WTC11 (cell line): ENCODE data around the gene DYSF. TPM values are rescaled to one million over a fixed set of nuclear protein-coding genes. Genes with fewer than 3 reads are reported as not detected.

Experiments used
- ATAC-seq: fragments of 200-7000 bp; cut with Tn5 transposase; 2 replicates; pipeline ENCODE4 v1.10.0; 2021; ENCODE audit warnings: mild to moderate bottlenecking, moderate library complexity
- CTCF ChIA-PET: fragments of 300-600 bp; sonication (Branson Sonifier 250); formaldehyde crosslinking; loops from one replicate; lab custom pipeline; 2021; ENCODE audit warnings: antibody characterized with exemption; lab: Charles Lee
- POLR2A ChIA-PET: fragments of 350-600 bp; sonication (Branson Sonifier 250); formaldehyde crosslinking; loops from one replicate; lab custom pipeline; 2021; ENCODE audit warnings: antibody characterized with exemption; lab: Charles Lee
- DNase-seq: peaks from one replicate; pipeline ENCODE4 v3.0.0; 2021; ENCODE audit warnings: low spot score
- H3K27ac Mint-ChIP-seq: 2 replicates; pipeline ENCODE4 v1.8.0; 2021; ENCODE audit warnings: mixed read lengths
- H3K27me3 Mint-ChIP-seq: 2 replicates; pipeline ENCODE4 v1.8.0; 2021; ENCODE audit warnings: low read depth, mild to moderate bottlenecking, moderate library complexity, mixed read lengths
- H3K36me3 Mint-ChIP-seq: 2 replicates; pipeline ENCODE4 v1.8.0; 2021; ENCODE audit warnings: mixed read lengths
- H3K4me1 Mint-ChIP-seq: 2 replicates; pipeline ENCODE4 v1.8.0; 2022; ENCODE audit warnings: mixed read lengths
- H3K4me3 Mint-ChIP-seq: 2 replicates; pipeline ENCODE4 v1.8.0; 2021; ENCODE audit warnings: mild to moderate bottlenecking, moderate library complexity, mixed read lengths
- H3K9me3 Mint-ChIP-seq: 2 replicates; pipeline ENCODE4 v1.8.0; 2021; ENCODE audit warnings: mixed read lengths
- ATF1 ChIP-seq: sonication (generic); formaldehyde crosslinking; IDR thresholded peaks from 2 replicates; pipeline ENCODE4 v1.8.1; 2023; ENCODE audit warnings: mild to moderate bottlenecking, moderate library complexity, missing genetic modification reagents
- CREB1 ChIP-seq: sonication (generic); formaldehyde crosslinking; IDR thresholded peaks from 2 replicates; pipeline ENCODE4 v1.8.0; 2023; ENCODE audit warnings: mild to moderate bottlenecking, missing genetic modification reagents
- ELF4 ChIP-seq: sonication (generic); formaldehyde crosslinking; IDR thresholded peaks from 2 replicates; pipeline ENCODE4 v1.8.1; 2022; ENCODE audit warnings: low read depth, mild to moderate bottlenecking, moderate library complexity, missing genetic modification reagents
- FOXK1 ChIP-seq: sonication (generic); formaldehyde crosslinking; IDR thresholded peaks from 2 replicates; pipeline ENCODE4 v1.8.0; 2022; ENCODE audit warnings: mild to moderate bottlenecking, moderate library complexity, missing genetic modification reagents
- FOXP1 ChIP-seq: sonication (generic); formaldehyde crosslinking; IDR thresholded peaks from 2 replicates; pipeline ENCODE4 v1.8.0; 2022; ENCODE audit warnings: missing genetic modification reagents, mild to moderate bottlenecking, moderate library complexity, borderline replicate concordance
- GTF2I ChIP-seq: fragments of 250-450 bp; sonication (Bioruptor Pico); conservative IDR thresholded peaks from 2 replicates; pipeline ENCODE4 v1.4.0; 2021; ENCODE audit warnings: mild to moderate bottlenecking
- JAZF1 ChIP-seq: fragments of 250-450 bp; sonication (Bioruptor Pico); IDR thresholded peaks from 2 replicates; pipeline ENCODE4 v1.9.0; 2021; ENCODE audit warnings: moderate library complexity, mild to moderate bottlenecking, inconsistent platforms
- MAX ChIP-seq: sonication (generic); formaldehyde crosslinking; IDR thresholded peaks from 2 replicates; pipeline ENCODE4 v1.8.0; 2022; ENCODE audit warnings: mild to moderate bottlenecking, missing genetic modification reagents
- MLX ChIP-seq: sonication (generic); formaldehyde crosslinking; IDR thresholded peaks from 2 replicates; pipeline ENCODE4 v1.8.1; 2023; ENCODE audit warnings: mild to moderate bottlenecking, missing genetic modification reagents, moderate library complexity
- MXD4 ChIP-seq: fragments of 250-450 bp; sonication (Bioruptor Pico); IDR thresholded peaks from 2 replicates; pipeline ENCODE4 v1.8.0; 2021; ENCODE audit warnings: mild to moderate bottlenecking, moderate library complexity, borderline replicate concordance
- NFATC4 ChIP-seq: fragments of 250-450 bp; sonication (Bioruptor Pico); IDR thresholded peaks from 2 replicates; pipeline ENCODE4 v1.9.0; 2021; ENCODE audit warnings: mild to moderate bottlenecking
- NFE2L1 ChIP-seq: sonication (generic); formaldehyde crosslinking; IDR thresholded peaks from 2 replicates; pipeline ENCODE4 v1.8.1; 2023; ENCODE audit warnings: missing genetic modification reagents
- NR3C1 ChIP-seq: sonication (generic); formaldehyde crosslinking; conservative IDR thresholded peaks from 2 replicates; pipeline ENCODE4 v1.8.1; 2023; ENCODE audit warnings: low read depth, mild to moderate bottlenecking, missing genetic modification reagents
- OVOL2 ChIP-seq: fragments of 250-450 bp; sonication (Bioruptor Pico); IDR thresholded peaks from 2 replicates; pipeline ENCODE4 v1.9.0; 2021; ENCODE audit warnings: mild to moderate bottlenecking, borderline replicate concordance
- RORB ChIP-seq: fragments of 250-450 bp; sonication (Bioruptor Pico); IDR thresholded peaks from 2 replicates; pipeline ENCODE4 v1.9.0; 2021; ENCODE audit warnings: mild to moderate bottlenecking
- TCF7 ChIP-seq: sonication (generic); formaldehyde crosslinking; IDR thresholded peaks from 2 replicates; pipeline ENCODE4 v1.8.0; 2022; ENCODE audit warnings: mild to moderate bottlenecking, low read depth, missing genetic modification reagents, moderate library complexity
- TEAD4 ChIP-seq: sonication (generic); formaldehyde crosslinking; IDR thresholded peaks from 2 replicates; pipeline ENCODE4 v1.8.0; 2022; ENCODE audit warnings: mild to moderate bottlenecking, missing genetic modification reagents
- TP53 ChIP-seq: sonication (generic); formaldehyde crosslinking; IDR thresholded peaks from 2 replicates; pipeline ENCODE4 v1.8.1; 2023; ENCODE audit warnings: mild to moderate bottlenecking, missing genetic modification reagents
- ZNF396 ChIP-seq: fragments of 250-450 bp; sonication (Bioruptor Pico); IDR thresholded peaks from 2 replicates; pipeline ENCODE4 v1.8.0; 2021; ENCODE audit warnings: mild to moderate bottlenecking, moderate library complexity, borderline replicate concordance
- ZNF423 ChIP-seq: fragments of 250-450 bp; sonication (Bioruptor Pico); IDR thresholded peaks from 2 replicates; pipeline ENCODE4 v2.1.2; 2022; ENCODE audit warnings: mild to moderate bottlenecking, moderate library complexity
- ZSCAN18 ChIP-seq: fragments of 250-450 bp; sonication (Bioruptor Pico); IDR thresholded peaks from 2 replicates; pipeline ENCODE4 v2.1.2; 2022; ENCODE audit warnings: mild to moderate bottlenecking, moderate library complexity
- total RNA-seq: library from RNA; stranded (reverse); gene quantifications from 3 replicates; pipeline ENCODE4 v1.2.3, GENCODE V29; 2021
- TF ChIP-seq, protein P1 (sequence below): sonication (generic); formaldehyde crosslinking; IDR thresholded peaks from 2 replicates; pipeline ENCODE4 v1.8.1; 2023; ENCODE audit warnings: mild to moderate bottlenecking, moderate library complexity, missing genetic modification reagents
- TF ChIP-seq, protein P2 (sequence below): fragments of 250-450 bp; sonication (Bioruptor Pico); IDR thresholded peaks from 2 replicates; pipeline ENCODE4 v1.8.0; 2021; ENCODE audit warnings: mild to moderate bottlenecking
- TF ChIP-seq, protein P3 (sequence below): sonication (generic); formaldehyde crosslinking; IDR thresholded peaks from 2 replicates; pipeline ENCODE4 v1.8.0; 2023; ENCODE audit warnings: missing genetic modification reagents, mild to moderate bottlenecking, borderline replicate concordance

The DYSF gene
- total RNA-seq, 1 experiment from 2014 or later, result 14.8 TPM

DNA sequence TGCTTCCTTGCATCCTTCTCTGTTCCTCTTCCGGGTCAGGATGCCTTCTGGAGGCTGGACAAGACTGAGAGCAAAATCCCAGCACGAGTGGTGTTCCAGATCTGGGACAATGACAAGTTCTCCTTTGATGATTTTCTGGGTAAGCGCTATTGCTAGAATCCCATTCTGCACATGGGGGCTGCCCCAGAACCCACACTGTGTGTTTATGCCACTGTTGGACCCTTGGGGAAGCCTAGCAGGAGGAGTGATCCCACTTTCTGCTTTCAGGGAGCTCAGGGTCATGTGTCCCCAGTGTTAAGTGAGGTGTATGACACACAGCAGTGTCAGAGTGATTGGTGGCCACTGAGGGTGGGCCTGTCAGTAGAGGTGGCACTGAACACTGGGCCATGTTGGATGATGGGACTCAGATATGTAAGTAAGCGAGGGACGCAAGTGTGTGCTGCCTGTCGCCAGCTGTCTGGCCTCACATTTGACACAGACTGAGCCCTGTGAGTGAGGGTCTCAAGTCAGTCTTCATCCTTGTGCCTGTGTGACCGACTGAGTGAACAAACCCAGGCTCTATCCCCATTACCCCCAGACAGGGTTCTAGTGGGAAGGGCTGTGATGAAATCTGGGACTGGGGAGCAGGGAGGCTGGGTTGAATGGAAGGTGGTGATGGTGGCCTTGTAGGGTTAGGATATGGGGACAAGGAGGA, 220.9 kb downstream of the DYSF start:
- no peak overlapping the region for H3K4me3 Mint-ChIP-seq
- POLR2A ChIA-PET, result no interaction called here
- H3K27ac Mint-ChIP-seq, result no peak overlapping the region
- H3K27me3 Mint-ChIP-seq, result no peaks in the 10 kb centered on the region
- no peak for ATAC-seq
- no peak for TF ChIP-seq NR3C1 (CRISPR knock-in tag)
- TF ChIP-seq TP53 (CRISPR knock-in tag), result no peak
- TF ChIP-seq, protein P1, sequence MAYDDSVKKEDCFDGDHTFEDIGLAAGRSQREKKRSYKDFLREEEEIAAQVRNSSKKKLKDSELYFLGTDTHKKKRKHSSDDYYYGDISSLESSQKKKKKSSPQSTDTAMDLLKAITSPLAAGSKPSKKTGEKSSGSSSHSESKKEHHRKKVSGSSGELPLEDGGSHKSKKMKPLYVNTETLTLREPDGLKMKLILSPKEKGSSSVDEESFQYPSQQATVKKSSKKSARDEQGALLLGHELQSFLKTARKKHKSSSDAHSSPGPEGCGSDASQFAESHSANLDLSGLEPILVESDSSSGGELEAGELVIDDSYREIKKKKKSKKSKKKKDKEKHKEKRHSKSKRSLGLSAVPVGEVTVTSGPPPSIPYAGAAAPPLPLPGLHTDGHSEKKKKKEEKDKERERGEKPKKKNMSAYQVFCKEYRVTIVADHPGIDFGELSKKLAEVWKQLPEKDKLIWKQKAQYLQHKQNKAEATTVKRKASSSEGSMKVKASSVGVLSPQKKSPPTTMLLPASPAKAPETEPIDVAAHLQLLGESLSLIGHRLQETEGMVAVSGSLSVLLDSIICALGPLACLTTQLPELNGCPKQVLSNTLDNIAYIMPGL (CRISPR knock-in tag), result no peak
- TF ChIP-seq ZNF396 (CRISPR knock-in tag), result no peak
- TF ChIP-seq CREB1, result no peak
- TF ChIP-seq RORB (CRISPR knock-in tag), result no peak
- TF ChIP-seq MLX, result no peak
- no peak for TF ChIP-seq JAZF1 (CRISPR knock-in tag)
- TF ChIP-seq ZSCAN18 (CRISPR knock-in tag), result no peak
- TF ChIP-seq FOXK1 (CRISPR knock-in tag), result no peak
- TF ChIP-seq TEAD4 (CRISPR knock-in tag), result no peak
- no peak for TF ChIP-seq FOXP1 (CRISPR knock-in tag)
- no peak for TF ChIP-seq OVOL2 (CRISPR knock-in tag)
- no peak for TF ChIP-seq MAX (CRISPR knock-in tag)
- TF ChIP-seq, all 79 proteins: peak for 0
- CTCF ChIA-PET, result interaction anchor here (1.1 kb wide), 1 partner anchor 476 kb away, joined by 3 read pairs; no protein-coding TSS in a partner anchor
- H3K9me3 Mint-ChIP-seq, result no peaks in the 10 kb centered on the region
- peaks cover 8% of the 10 kb centered on the region; the same call in 1 of the 2 replicates for H3K36me3 Mint-ChIP-seq
- no peak for DNase-seq
- no peaks in the 10 kb centered on the region for H3K4me1 Mint-ChIP-seq

DNA sequence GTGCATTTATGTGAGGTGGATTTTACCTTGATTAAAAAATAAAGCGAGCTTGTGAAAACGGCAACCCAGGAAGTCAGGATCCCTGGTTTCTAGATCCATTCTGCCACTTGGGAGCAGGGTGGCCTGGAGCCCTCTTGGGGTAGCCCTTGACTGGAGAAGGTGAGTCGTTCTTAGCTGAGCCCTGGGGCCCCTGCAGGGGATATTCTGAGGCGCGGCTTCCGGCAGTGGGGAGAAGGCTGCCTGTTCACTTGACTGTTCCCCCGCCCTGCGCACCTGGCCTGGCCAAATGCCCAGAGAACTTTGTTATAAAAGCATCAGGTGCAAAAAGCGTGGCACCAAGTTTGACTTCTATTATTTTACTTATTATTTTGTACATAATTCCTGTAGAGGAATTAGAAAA, 221.9 kb downstream of the DYSF start:
- CTCF ChIA-PET, result interaction anchor here (0.8 to 1.1 kb wide), 2 partner anchors 248 to 475 kb away, joined by 3 to 4 read pairs; no protein-coding TSS in a partner anchor
- Mint-ChIP-seq H3K4me1 (no peaks in the 10 kb centered on the region), H3K27ac (no peak overlapping the region), H3K27me3 (no peaks in the 10 kb centered on the region), H3K4me3 (no peak overlapping the region), H3K36me3 (no peaks in the 10 kb centered on the region), H3K9me3 (no peaks in the 10 kb centered on the region)
- peak; percentile 50 for ATAC-seq
- DNase-seq, result no peak
- POLR2A ChIA-PET, result no interaction called here
- TF ChIP-seq NFE2L1 (CRISPR knock-in tag) (no peak), TCF7 (CRISPR knock-in tag) (no peak), ZNF423 (CRISPR knock-in tag) (no peak), GTF2I (CRISPR knock-in tag) (no peak), MXD4 (CRISPR knock-in tag) (no peak), NFATC4 (CRISPR knock-in tag) (no peak), ATF1 (CRISPR knock-in tag) (no peak), ELF4 (CRISPR knock-in tag) (no peak)
- TF ChIP-seq, protein P2, sequence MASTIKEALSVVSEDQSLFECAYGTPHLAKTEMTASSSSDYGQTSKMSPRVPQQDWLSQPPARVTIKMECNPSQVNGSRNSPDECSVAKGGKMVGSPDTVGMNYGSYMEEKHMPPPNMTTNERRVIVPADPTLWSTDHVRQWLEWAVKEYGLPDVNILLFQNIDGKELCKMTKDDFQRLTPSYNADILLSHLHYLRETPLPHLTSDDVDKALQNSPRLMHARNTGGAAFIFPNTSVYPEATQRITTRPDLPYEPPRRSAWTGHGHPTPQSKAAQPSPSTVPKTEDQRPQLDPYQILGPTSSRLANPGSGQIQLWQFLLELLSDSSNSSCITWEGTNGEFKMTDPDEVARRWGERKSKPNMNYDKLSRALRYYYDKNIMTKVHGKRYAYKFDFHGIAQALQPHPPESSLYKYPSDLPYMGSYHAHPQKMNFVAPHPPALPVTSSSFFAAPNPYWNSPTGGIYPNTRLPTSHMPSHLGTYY, result no peak
- TF ChIP-seq, protein P3, sequence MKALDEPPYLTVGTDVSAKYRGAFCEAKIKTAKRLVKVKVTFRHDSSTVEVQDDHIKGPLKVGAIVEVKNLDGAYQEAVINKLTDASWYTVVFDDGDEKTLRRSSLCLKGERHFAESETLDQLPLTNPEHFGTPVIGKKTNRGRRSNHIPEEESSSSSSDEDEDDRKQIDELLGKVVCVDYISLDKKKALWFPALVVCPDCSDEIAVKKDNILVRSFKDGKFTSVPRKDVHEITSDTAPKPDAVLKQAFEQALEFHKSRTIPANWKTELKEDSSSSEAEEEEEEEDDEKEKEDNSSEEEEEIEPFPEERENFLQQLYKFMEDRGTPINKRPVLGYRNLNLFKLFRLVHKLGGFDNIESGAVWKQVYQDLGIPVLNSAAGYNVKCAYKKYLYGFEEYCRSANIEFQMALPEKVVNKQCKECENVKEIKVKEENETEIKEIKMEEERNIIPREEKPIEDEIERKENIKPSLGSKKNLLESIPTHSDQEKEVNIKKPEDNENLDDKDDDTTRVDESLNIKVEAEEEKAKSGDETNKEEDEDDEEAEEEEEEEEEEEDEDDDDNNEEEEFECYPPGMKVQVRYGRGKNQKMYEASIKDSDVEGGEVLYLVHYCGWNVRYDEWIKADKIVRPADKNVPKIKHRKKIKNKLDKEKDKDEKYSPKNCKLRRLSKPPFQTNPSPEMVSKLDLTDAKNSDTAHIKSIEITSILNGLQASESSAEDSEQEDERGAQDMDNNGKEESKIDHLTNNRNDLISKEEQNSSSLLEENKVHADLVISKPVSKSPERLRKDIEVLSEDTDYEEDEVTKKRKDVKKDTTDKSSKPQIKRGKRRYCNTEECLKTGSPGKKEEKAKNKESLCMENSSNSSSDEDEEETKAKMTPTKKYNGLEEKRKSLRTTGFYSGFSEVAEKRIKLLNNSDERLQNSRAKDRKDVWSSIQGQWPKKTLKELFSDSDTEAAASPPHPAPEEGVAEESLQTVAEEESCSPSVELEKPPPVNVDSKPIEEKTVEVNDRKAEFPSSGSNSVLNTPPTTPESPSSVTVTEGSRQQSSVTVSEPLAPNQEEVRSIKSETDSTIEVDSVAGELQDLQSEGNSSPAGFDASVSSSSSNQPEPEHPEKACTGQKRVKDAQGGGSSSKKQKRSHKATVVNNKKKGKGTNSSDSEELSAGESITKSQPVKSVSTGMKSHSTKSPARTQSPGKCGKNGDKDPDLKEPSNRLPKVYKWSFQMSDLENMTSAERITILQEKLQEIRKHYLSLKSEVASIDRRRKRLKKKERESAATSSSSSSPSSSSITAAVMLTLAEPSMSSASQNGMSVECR (CRISPR knock-in tag), result no peak
